Calu3 (cell line): ENCODE measurements around the gene PATZ1. TPM values are rescaled to one million over a fixed set of nuclear protein-coding genes. Genes with fewer than 3 reads are reported as not detected.

Experiments
- BruUV-seq: library from RNA; stranded (reverse); fragments of 400-500 nt; replicated peaks from 2 replicates; lab custom pipeline; 2021; lab: Mats Ljungman, UMichigan
- CTCF ChIA-PET: fragments of 300-600 bp; sonication (Branson Sonifier 250); formaldehyde crosslinking; loops from one replicate; lab custom pipeline; 2022; ENCODE audit warnings: antibody characterized with exemption; lab: Charles Lee
- DNase-seq: peaks from one replicate; pipeline ENCODE4 v3.0.0; 2022
- H3K27ac Mint-ChIP-seq: one replicate; pipeline ENCODE4 v1.8.0; 2022; ENCODE audit warnings: mixed read lengths; ENCODE audit not compliant: unreplicated experiment
- H3K27me3 Mint-ChIP-seq: one replicate; pipeline ENCODE4 v1.8.0; 2022; ENCODE audit warnings: mixed read lengths; ENCODE audit not compliant: unreplicated experiment
- H3K36me3 Mint-ChIP-seq: one replicate; pipeline ENCODE4 v1.8.0; 2022; ENCODE audit warnings: mild to moderate bottlenecking, moderate library complexity, mixed read lengths; ENCODE audit not compliant: insufficient read depth, unreplicated experiment
- H3K4me1 Mint-ChIP-seq: one replicate; pipeline ENCODE4 v1.8.0; 2022; ENCODE audit warnings: mild to moderate bottlenecking, low read depth, mixed read lengths; ENCODE audit not compliant: unreplicated experiment
- H3K4me3 Mint-ChIP-seq: one replicate; pipeline ENCODE4 v1.8.0; 2022; ENCODE audit warnings: mild to moderate bottlenecking, low read depth, moderate library complexity, mixed read lengths; ENCODE audit not compliant: unreplicated experiment
- H3K9me3 Mint-ChIP-seq: one replicate; pipeline ENCODE4 v1.8.0; 2022; ENCODE audit warnings: low read depth, mixed read lengths; ENCODE audit not compliant: unreplicated experiment
- intact Hi-C: fragments of 100-400 bp; cut with micrococcal nuclease; formaldehyde crosslinking; loops from one replicate; pipeline ENCODE4 v1.10.0; 2022; ENCODE audit not compliant: unreplicated experiment
- total RNA-seq: library from RNA; stranded (reverse); gene quantifications from 2 replicates; pipeline ENCODE4 v1.2.3, GENCODE V29; 2022
- TF ChIP-seq, protein P1 (sequence below): fragments of 200-600 bp; IDR thresholded peaks from one replicate; pipeline ENCODE4 v1.8.0; 2022; ENCODE audit warnings: antibody characterized with exemption; ENCODE audit not compliant: unreplicated experiment

PATZ1 gene
- total RNA-seq, 1 experiment from 2014 or later = 35.0 TPM

DNA sequence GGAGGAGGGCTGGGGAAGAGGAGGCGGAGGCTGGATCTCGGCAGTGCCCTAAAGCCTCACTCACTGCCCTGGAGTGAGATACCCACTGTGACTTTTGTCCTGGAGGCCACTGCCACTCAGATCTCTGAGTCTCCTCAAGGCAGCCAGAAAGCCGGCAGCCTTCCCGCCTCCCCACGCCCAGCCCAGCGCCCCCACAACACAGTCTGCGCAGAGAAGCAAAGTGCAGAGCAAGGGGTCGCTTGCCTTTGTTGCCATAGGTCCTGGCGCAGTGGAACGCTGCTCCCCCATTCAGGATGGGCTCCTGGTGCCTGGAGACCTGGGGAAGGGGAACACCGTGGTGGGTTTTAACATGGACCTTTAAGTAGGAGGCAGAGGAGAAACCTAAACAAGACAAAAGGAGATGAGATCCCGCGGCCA is 17.6 kb downstream of the PATZ1 start:
- H3K27me3 Mint-ChIP-seq = no peaks in the 10 kb centered on the region
- intact Hi-C loops = no loop called here
- CTCF ChIA-PET = interaction anchor here (2.7 kb wide), 1 partner anchor 15 kb away, joined by 12 read pairs; no protein-coding TSS in a partner anchor
- H3K4me3 Mint-ChIP-seq = no peak overlapping the region
- H3K9me3 Mint-ChIP-seq = no peaks in the 10 kb centered on the region
- no peaks in the 10 kb centered on the region for H3K4me1 Mint-ChIP-seq
- no peak for DNase-seq
- H3K36me3 Mint-ChIP-seq = peaks cover 39% of the 10 kb centered on the region
- BruUV-seq = no TSS peak
- TF ChIP-seq, protein P1, sequence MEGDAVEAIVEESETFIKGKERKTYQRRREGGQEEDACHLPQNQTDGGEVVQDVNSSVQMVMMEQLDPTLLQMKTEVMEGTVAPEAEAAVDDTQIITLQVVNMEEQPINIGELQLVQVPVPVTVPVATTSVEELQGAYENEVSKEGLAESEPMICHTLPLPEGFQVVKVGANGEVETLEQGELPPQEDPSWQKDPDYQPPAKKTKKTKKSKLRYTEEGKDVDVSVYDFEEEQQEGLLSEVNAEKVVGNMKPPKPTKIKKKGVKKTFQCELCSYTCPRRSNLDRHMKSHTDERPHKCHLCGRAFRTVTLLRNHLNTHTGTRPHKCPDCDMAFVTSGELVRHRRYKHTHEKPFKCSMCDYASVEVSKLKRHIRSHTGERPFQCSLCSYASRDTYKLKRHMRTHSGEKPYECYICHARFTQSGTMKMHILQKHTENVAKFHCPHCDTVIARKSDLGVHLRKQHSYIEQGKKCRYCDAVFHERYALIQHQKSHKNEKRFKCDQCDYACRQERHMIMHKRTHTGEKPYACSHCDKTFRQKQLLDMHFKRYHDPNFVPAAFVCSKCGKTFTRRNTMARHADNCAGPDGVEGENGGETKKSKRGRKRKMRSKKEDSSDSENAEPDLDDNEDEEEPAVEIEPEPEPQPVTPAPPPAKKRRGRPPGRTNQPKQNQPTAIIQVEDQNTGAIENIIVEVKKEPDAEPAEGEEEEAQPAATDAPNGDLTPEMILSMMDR = no peak
- H3K27ac Mint-ChIP-seq = no peak overlapping the region

DNA sequence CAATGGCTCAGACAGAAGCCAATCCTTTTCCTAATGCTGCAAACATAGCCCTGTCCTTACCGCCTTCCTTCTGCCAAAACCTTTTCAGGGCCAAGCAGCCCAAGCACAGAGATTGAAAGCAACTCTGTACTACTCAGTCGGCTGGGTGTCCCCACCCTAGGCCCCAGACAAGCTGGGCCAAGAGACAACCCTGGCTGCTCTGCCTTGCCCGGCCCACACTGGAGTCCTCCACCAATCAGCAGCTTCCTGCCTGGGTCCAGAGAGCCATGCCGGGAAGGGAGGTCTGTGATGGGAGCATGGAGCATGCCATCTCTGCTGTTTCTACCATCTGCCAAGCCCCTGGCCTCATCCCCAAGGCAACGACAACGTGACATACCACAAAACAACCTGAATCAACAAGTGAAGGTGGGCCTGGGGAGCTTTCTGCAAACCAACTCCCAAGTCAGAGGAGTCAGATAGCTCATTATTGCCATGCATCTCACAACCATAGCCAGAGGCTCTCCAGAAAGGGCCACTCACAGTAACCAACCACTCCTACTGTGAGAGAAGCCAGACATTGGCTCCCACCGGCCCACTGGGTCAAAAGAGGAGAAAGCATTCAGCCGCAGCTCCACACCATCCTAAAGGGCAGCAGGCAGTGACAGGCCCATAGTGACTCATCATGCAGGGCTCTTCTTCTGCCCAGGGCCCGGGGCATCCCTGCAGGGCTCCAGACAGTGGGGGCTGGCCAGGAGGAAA is 18.2 kb downstream of the PATZ1 start:
- BruUV-seq = no TSS peak
- TF ChIP-seq, protein P1 = no peak
- no peak for DNase-seq
- no peak overlapping the region for H3K27ac Mint-ChIP-seq
- no peak overlapping the region for H3K4me3 Mint-ChIP-seq
- CTCF ChIA-PET = interaction anchor here (0.5 to 2.7 kb wide), 2 partner anchors 14 to 213 kb away, joined by 4 to 12 read pairs; no protein-coding TSS in a partner anchor
- H3K27me3 Mint-ChIP-seq = no peaks in the 10 kb centered on the region
- H3K9me3 Mint-ChIP-seq = no peaks in the 10 kb centered on the region
- intact Hi-C loops = no loop called here
- H3K4me1 Mint-ChIP-seq = no peaks in the 10 kb centered on the region
- peaks cover 33% of the 10 kb centered on the region for H3K36me3 Mint-ChIP-seq

DNA sequence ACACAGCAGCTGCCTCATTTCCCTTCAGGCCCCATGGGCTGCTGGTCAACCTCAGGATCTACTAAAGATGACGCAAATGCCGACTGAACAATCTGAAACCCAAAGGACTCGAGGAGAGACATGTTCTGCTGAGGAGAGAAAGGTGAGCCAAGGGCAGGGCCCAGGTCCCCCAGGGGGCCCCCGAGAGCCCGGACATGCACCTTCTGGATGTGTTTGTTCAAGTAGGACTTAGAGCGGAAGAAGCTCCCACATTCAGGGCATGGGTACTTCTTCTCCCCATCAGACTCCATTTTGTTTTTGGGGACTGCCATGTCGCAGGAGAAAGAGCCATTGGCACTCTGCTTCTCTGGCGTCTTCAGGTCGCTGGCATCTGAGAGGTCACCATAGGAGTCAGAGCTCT is 19.3 kb downstream of the PATZ1 start:
- peaks cover 23% of the 10 kb centered on the region for H3K36me3 Mint-ChIP-seq
- H3K27me3 Mint-ChIP-seq = no peaks in the 10 kb centered on the region
- DNase-seq = no peak
- H3K9me3 Mint-ChIP-seq = no peaks in the 10 kb centered on the region
- CTCF ChIA-PET = interaction anchor here (2.7 kb wide), 1 partner anchor 13 kb away, joined by 12 read pairs; no protein-coding TSS in a partner anchor
- no peak overlapping the region for H3K27ac Mint-ChIP-seq
- H3K4me1 Mint-ChIP-seq = no peaks in the 10 kb centered on the region
- intact Hi-C loops = no loop called here
- TF ChIP-seq, protein P1 = no peak
- no peak overlapping the region for H3K4me3 Mint-ChIP-seq
- no TSS peak for BruUV-seq

DNA sequence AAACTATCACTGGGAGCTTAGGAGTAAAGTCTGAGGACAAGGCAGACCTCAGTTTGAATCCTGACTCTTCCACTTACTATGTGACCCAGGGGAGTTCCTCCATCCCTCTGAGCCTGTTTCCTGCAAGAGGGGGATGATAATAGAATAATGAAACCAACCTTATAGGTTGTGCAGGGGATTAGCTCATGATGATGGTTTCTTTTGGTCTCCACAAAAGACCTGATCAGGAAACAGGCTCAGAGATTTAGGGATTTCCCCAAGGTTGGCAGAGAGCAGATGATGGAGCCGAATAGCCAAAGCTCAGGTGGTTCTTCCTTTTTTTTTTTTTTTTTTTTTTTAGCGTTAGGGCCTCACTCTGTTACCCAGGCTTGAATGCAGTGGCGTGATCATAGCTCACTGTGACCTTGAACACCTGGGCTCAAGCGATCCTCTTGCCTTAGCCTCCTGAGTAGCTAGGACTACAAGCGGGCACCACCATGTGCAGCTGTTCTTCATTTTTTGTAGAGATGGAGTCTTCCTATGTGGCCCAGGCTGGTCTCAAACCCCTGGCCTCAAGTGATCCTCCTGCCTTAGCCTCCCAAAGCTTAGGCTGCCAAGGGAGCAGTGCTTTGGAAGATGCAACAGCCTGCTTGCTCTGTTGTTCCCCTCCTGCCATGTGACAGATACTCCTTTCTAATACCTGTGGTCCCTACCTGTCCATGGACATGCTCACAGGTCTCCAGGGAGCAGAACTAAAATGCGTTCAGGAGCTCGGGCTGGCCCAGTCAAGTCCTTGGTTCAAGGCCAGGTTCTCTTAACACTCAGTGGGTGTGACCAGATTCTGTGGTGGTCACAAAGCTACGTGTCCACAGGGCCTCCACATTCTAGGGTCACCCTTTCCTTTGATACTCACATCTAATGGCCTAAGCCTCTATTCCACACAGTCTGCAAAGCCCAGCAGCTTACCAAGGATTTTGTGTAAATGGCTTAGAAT is 22.3 kb downstream of the PATZ1 start:
- BruUV-seq = no TSS peak
- no peaks in the 10 kb centered on the region for H3K27me3 Mint-ChIP-seq
- no peaks in the 10 kb centered on the region for H3K9me3 Mint-ChIP-seq
- no peaks in the 10 kb centered on the region for H3K4me1 Mint-ChIP-seq
- no peak for DNase-seq
- H3K27ac Mint-ChIP-seq = no peak overlapping the region
- H3K4me3 Mint-ChIP-seq = no peak overlapping the region
- TF ChIP-seq, protein P1 = no peak
- H3K36me3 Mint-ChIP-seq = peaks cover 20% of the 10 kb centered on the region
- CTCF ChIA-PET = interaction anchor here (0.6 to 1.2 kb wide), 2 partner anchors 11 to 31 kb away, joined by 3 read pairs; no protein-coding TSS in a partner anchor
- intact Hi-C loops = no loop called here
